NOMO-1 (cell line): ENCODE data around the gene ARHGAP19.
"Not testable (repeated sequence)": the region's sequence is repeated elsewhere in the genome, so short reads cannot be mapped to it uniquely, and the experiment has no call there.

Experiments used
- DNase-seq, 2 experiments: peaks; one replicate each; lab custom pipeline; 2025; ENCODE audit not compliant: unreplicated experiment in 2 of 2; lab: John Stamatoyannopoulos, UW

The ARHGAP19 gene

DNA sequence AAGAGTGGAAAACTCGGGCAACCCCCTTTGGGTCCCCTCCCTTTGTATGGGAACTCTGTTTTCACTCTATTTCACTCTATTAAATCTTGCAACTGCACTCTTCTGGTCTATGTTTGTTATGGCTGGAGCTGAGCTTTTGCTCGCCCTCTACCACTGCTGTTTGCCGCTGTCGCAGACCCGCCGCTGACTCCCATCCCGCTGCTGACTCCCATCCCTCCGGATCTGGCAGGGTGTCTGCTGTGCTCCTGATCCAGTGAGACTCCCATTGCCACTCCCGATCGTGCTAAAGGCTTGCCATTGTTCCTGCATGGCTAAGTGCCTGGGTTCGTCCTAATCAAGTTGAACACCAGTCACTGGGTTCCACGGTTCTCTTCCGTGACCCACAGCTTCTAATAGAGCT lies 2.4 kb downstream of the ARHGAP19 start:
- DNase-seq, result not testable (repeated sequence)

DNA sequence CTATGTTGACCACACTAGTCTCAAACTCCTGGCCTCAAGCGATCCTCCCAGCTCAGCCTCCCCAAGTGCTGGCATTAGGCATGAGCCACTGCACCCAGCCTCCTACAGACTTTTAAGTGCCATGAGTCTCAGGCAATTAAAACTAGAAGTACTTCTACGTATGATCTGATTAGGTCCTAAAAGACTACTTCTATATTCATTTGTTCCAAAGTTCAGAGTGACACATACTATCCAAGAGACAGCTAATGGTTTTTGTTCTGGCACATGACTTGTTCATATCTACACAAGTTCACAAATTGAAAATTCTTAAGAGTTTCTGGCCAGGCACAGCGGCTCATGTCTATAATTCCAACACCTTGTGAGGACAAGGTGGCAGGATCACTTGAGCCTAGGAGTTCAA lies 11.7 kb downstream of the ARHGAP19 start:
- DNase-seq, result no peak

DNA sequence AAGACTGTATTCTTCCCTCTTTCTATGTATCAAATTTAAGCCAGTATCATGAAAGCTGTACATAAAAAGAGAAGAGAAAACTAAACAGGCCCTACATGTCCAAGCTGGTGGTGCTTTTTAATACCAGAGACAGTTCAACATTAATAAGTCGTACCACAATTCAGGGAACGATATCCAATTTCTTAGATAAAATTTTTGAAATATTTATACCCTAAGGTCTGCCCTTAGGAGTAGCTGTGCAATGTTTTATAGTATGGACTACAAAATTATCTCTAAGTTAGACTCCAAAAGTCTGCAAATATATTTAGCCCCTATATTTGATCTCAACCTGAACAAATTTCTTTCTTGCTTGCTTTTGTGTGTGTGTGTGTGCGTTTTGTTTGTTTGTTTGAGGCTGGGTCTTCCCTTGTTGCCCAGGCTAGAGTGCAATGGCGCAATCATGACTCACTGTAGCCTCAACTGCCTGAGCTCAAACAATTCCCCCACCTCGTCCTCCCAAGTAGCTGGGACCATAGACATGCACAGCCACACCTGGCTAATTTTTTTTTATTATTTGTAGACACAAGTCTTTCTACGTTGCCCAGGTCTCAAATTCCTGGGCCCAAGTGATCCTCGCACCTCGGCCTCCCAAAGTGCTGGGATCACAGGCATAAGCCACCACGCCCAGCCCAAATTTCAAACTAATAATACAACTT lies 13.2 kb downstream of the ARHGAP19 start:
- peak in 1 of 2 experiments; percentile 50 for DNase-seq

DNA sequence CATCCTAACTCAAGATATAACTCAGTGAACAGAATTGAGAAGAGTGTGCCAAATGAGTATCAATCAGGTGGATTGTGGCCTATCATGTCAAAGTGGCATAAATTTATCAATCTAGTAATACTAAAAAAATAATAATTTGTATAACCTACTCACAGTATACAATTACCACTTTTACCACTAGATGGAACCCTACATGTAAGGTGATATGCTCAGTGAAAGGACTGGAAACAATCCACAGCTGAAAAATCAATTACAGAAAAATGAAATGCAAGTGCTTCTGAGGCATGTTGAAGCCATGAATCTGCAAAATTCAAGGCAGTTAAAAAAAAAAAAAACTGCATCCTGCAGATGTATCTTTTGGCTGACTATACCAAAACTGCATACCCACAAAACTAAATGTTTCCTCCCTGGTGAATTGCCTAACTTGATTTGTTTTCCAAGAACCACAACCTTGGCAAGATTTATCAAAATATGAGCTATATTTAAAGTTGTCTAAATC lies 13.9 kb downstream of the ARHGAP19 start:
- peak; percentile 64 to 76 for DNase-seq

DNA sequence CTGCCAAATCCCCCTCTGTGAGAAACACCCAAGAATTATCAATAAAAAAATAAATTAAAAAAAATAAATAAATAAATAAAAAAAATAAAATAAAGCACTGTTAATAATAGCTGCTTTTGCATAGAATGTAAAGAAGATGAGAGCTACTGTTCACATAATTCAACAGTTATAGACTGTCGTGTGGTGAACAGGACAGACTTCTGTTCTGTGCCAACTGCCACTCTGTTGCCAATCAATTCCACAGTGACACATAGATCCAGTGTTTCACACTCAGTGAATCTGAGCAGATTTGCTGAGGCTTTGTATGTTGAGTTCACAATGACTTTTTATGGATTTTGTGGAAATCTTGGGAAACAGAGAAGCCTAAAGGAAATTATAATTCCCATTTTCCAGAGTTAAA lies 14.9 kb downstream of the ARHGAP19 start:
- DNase-seq, result peak in 1 of 2 experiments; percentile 7

DNA sequence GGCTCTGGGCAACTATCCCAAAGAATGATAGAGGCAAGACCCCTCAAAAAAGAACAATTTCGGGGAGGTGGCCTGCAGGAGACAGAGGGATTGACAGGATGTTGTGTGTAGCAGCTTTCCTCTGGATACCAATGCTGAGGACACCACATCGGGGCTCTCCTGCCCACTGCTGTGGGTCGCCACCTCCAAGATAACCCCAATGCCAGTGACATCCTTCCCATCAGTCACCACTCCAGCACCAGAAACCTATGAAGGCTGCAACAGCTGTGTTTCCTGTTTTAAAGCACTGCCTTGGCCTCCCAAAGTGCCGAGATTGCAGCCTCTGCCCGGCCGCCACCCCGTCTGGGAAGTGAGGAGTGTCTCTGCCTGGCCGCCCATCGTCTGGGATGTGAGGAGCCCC lies 17.6 kb downstream of the ARHGAP19 start:
- no peak for DNase-seq

DNA sequence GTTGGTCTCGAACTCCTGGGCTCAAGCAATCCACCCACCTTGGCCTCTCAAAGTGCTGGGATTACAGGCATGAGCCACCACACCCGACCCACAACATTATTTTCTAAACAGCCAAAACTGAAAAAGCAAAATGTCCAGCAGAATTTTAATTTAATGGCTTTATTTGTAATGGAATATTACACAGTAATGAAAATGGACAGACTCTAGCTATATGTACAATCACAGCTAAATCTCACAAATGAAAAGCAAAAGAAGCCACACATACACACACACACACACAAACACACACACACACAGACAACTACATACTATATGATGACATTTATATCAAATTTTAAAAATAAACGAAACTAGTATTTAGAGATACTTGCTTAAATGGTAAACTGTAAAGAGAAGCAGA lies 18.7 kb downstream of the ARHGAP19 start:
- DNase-seq, result no peak

DNA sequence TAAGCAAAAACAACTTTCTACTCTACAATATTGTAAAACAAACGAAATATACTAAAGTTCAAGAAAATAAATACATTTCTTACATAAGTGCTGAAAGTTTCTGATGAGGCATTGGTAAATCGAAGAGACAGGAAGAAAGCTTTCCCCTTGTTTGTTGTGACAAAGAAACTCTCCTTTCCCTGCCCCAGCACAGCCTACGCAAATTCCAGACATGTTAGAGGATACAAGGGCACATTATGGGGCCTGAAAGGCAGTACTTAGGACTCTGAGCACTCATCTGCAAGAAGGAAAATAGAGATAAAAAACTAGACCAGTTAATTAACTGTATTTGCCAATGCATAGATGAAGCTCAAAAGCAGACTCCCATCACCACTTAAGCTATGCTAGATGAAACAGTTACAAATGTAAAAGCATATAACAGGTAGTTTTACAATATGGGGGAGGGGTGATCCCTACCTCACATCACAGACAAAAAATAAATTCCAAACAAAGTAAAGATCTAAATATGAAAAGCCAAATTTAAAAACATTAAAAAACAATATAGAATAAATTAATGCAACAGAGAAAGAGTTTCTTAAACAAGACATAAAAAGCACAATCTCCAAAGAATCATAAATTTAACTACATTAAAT lies 21.8 kb downstream of the ARHGAP19 start:
- no peak for DNase-seq

DNA sequence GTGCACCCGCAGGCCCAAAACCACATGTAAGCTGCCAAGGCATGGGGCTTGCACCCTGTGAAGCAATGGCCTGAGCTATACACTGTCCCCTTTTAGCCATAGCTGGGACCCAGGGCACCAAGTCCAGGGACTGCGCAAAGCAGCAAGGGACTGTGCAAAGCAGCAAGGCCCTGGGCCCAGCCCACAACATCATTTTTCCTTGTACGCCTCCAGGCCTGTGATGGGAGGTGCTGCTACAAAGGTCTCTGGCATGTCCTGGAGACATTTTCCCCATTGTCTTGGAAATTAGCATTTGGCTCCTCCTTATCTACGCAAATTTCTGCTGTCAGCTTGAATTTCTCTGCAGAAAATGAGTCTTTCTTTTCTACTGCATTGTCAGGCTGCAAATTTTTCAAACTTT lies 24.8 kb downstream of the ARHGAP19 start:
- DNase-seq, result no peak

DNA sequence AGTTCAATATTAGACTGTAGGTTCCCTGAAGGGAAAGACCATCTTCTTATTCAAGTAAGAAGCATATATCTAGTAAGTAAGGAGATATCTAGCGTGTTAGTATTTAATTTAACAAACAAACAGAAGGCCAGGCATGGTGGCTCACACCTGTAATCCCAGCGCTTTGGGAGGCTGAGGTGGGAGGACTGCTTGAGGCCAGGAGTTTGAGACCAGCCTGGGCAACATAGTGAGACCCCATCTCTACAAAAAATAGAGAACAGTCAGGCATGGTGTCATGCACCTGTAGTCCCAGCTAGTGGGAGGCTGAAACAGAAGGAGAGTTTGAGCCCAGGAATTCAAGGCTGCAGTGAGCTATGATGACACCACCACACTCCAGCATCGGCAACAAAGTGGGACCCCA lies 27.3 kb downstream of the ARHGAP19 start:
- DNase-seq, result not testable (repeated sequence)

DNA sequence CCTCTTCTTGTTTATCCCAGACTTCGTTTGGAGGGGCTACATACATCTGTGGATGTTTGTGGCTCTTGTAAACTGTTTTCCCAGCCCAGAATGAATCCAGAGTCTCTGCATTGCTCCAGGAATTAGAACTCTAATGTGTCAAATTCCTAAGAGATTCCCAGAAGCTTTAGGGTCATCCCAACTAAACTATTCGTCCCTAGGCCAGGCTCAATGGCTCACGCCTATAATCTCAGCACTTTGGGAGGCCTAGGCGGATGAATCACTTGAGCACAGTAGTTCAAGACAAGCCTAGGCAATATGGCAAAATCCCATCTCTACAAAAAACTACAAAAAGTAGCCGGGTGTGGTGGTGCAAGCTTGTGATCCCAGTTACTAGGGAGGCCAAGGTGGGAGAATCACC lies 28.5 kb downstream of the ARHGAP19 start:
- no peak for DNase-seq

DNA sequence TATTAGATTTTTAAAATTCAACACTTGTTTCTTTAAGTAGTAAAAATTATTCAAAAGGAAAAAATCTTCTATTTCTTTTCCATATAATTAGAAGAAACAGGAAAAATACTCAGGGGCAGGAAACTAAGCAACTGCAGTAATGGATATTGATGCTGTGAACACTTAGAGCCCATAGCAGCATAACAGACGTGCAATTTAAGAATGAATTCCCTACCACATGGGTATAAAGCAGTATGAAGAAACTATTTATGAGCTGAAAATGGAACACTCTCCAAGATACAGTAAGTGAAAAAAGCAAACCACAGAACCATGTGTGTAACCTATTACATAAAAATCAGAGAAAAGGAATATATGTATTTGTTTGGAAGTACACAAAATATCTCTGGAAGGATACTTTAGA lies 30.8 kb downstream of the ARHGAP19 start:
- no peak for DNase-seq

DNA sequence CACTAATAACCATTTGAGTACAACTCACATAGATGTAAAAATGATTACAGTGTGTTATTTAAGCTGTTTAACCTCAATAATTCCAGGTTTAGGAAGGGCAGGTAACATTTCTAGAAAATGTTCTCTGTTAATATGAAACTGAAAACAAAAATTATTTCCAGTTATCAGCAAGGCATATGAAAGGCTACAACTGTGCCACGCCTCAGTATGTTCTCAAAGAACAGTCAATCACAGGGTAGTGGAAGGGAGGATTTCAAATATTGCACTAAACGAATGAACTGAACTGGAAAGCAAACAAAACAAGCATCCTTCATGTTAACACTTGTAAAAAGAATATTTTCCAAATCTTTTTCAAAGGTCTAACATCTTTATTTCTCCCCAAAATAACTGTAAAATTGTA lies 31.3 kb downstream of the ARHGAP19 start:
- no peak for DNase-seq

DNA sequence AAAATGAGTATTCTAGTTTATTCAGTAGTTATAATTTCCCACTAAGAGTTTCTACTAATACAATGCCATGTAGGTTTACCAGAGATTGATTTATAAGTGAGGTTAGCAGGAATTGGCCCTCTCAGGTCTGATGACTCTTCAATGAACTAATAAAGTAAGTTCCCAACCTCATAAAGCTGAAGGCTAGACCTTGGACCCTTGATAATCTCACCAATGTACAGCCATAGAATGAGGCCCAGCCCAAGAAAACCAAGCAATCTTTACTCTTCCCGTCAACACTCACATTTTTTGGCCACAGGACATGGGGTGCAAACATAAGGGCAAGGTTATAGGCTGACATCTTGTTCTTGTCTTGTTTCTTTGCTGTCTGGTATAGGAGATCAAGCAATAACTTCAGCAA lies 33.3 kb downstream of the ARHGAP19 start:
- DNase-seq, result no peak

DNA sequence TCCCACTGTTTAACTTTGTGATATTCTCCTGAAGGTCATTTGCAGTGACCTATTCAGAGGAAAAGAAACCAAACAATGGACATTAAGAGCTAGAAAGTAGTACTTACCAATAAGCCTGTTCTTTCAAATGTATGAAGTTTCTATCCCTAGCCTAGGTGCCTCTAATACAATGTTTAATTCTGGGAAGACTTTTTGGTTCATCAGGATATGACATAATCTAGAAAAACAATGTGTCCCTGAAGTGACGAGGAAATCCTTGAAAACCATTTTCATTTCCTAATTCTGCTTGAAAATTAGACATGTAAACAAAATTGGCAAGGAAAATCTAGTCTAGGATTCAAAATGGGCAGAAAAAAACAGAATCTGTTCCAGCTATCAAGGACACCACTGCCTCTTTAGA lies 36.1 kb downstream of the ARHGAP19 start:
- DNase-seq, result no peak

DNA sequence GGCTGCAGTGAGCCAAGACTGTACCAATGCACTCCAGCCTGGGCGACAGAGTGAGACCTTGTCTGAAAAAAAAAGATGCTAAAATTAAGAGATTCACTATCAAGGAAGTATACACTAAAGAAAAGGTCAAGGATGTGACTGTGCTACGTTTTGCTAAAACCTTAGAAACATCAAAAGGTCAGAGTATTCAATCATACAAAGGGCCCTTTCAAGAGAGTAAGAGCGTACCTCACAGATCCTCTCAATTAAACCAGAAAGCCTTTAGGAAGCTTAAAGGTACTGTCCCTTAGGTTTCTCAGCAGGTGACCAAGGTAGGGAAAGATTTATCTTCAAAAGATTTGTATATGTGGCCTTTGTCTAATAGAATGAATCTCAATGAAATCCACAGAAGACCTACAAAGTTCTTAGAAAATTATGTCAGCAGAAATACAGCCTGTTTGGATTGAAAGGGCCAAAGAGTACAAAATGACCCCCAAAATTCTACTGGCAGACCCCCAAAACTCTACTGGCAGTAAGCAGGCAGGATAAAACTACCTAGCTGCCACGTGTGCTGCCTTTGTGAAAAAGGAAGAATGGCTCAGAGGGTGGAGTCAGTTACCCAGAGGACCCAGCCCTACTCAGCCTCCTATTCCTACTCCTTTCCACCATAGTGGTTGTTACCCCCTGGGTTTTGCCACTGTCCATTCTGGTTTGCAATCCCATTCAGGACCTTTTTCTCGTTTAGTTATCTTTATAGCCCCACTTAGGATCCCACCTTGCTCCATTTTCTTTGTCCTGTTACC lies 36.7 kb downstream of the ARHGAP19 start:
- no peak for DNase-seq

DNA sequence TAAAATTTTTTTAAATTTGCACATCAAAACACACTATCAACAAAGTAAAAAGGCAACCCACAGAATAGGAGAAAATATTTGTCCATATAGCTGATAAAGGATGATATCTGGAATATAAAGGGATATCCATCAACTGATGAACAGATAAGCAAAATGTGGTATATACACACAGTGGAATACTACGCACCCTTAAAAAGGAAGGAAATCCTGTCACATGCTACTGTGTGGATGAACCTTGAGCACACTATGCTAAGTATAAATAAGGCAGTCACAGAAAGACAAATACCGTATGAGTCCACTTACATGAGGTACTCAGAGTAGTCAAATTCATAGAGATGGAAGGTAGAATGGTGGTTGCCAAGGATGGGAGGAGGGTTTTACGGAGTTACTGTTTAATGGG lies 37.7 kb downstream of the ARHGAP19 start:
- no peak for DNase-seq

DNA sequence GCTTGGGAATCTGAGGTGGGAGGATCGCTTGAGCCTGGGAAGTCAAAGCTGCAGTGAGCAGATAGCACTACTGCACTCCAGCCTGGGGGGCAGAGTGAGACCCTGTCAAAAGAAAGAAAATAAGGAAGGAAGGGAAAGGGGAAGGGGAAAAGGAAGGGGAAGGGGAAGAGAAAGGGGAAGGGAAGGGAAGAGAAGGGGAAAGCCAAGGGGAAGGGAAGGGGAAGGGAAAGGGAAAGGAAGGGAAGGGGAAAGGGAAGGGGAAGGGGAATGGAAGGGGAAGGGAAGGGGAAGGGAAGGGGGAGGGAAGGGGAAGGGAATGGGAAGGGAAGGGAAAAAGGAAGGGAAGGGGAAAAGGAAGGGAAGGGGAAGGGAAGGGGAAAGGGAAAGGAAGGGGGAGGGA lies 41.5 kb downstream of the ARHGAP19 start:
- DNase-seq, result no peak

DNA sequence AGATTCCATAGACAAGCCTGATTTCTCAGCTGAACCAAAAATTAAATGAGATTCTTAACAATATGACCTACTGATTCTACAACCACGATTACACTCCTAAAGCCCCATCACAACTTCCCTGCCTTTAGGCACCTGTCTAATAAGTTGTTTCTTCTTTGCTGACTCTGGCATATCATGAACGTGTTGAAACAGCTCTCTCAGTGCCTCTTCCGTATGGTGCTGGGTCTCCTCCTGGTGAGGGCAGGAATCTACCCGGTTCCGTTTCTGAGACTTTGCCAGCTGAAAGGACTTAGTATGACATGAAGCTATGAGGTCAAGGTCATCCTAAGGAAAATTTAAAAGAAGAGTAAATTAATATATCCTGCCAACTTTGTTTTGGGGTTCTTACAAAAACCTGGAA lies 48.6 kb downstream of the ARHGAP19 start:
- no peak for DNase-seq

DNA sequence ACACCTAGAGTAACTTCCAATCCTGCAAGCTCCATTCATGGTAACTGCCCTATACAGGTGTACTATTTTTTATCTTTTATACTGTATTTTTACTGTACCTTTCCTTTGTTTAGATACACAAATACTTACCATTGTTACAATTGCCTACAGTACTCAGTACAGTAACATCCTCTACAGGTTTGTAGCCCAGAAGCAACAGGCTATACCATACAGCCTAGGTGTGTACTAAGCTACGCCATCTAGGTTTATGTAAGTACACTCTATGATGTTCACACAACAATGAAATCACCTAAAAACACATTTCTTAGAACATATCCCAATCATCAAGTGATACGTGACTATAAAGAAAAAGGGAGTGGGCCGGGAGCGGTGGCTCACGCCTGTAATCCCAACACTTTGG lies 53.6 kb downstream of the ARHGAP19 start:
- DNase-seq, result no peak

DNA sequence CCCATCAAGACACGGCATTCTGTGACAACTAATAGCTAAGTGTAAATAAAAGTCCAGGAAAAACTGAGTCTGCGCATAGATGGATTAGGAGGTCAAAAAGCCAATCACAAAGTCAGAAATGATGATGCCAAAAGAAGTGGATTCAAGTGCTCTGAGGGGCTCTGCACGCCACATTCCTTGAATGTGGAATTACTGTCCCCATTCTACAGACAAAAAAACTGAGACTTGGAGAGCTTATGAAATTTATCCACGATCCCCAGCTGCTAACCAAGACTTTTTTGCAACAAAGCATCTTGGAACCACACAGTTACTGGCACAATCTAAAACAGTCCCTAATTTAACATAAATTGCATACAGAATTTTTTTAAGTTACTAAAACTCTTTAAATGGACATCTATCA lies 57.1 kb downstream of the ARHGAP19 start:
- no peak for DNase-seq

DNA sequence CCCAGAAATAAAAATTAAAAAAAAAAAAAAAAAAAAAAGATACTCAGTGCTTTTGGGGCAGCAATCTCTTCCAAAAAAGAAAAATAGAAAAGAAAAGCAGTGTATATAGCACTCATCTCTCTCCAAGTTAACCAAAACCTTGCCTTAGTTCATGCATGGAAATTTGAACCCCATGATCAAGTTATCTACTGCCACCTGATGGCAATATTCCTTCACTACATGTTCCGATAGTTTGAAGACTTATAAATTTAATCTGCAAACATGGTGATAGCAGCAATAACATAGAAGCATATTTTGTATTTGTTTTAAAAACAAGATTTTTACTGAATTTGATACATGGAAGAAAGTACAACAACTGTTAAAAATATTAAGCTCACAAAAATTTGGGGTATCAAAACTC lies 58.0 kb downstream of the ARHGAP19 start:
- DNase-seq, result peak; percentile 22 to 63
